ENCODE data around the gene MAN2A1.

DNA sequence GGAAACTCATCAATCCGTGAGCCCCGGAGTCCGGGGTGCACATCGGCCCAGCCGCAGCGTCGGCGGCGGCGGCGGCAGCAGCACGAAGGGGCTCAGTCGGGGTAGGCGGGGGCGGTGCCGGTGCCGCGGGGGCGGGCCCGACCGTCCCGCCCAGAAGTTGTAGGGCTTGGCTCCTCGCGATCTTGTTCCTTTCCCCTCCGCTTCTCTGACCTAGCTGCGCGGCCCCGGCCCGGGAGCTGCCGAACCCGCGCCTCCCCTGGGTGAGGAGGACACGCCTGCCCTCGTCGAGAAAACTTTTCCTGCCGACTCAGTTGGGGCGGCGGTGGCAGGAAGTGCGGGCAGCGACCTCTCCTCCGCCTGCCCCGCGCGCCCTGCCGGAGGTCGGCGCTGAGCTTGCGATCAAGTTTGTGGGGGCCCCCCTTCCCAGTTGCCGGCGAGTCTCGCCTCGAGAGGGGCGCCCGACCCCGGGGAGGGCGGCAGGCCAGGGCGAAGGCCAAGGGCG is at the start of gene MAN2A1:
- TF ChIP-seq CTCF (conservative IDR thresholded peaks at IDR 0.05; ENCODE audit: low read depth in 2 of 2), result no peak
- TF ChIP-seq EZH2 (IDR thresholded peaks at IDR 0.05; ENCODE audit: low read depth, unreplicated experiment), result no peak
- peak; percentile 13 for TF ChIP-seq REST (IDR thresholded peaks at IDR 0.05; ENCODE audit: unreplicated experiment)
- TF ChIP-seq CREB1 (CRISPR knock-in tag; IDR thresholded peaks at IDR 0.05; ENCODE audit: low read depth), result no peak
- TF ChIP-seq EZH2phosphoT487 (IDR thresholded peaks at IDR 0.05; ENCODE audit: unreplicated experiment), result no peak
- no peak for TF ChIP-seq JUNB (IDR thresholded peaks at IDR 0.05; ENCODE audit: unreplicated experiment)
- TF ChIP-seq POLR2AphosphoS5 (IDR thresholded peaks at IDR 0.05; ENCODE audit: low read depth), result no peak
- TF ChIP-seq ZNF331 (CRISPR knock-in tag; IDR thresholded peaks at IDR 0.05; ENCODE audit: low read depth), result no peak
- TF ChIP-seq ETS1 (IDR thresholded peaks at IDR 0.05), result peak; percentile 7; the same call in 1 of the 2 replicates
- no peak for TF ChIP-seq NANOG (IDR thresholded peaks at IDR 0.05; ENCODE audit: borderline replicate concordance)
